HG03135 (cell line): ENCODE results near the gene EIF2S1.

Experiments
- ATAC-seq: cut with Tn5 transposase; IDR thresholded peaks from one replicate; pipeline ENCODE4 v1.9.1; 2021; ENCODE audit warnings: mild to moderate bottlenecking, moderate library complexity; ENCODE audit not compliant: unreplicated experiment

The EIF2S1 gene

DNA sequence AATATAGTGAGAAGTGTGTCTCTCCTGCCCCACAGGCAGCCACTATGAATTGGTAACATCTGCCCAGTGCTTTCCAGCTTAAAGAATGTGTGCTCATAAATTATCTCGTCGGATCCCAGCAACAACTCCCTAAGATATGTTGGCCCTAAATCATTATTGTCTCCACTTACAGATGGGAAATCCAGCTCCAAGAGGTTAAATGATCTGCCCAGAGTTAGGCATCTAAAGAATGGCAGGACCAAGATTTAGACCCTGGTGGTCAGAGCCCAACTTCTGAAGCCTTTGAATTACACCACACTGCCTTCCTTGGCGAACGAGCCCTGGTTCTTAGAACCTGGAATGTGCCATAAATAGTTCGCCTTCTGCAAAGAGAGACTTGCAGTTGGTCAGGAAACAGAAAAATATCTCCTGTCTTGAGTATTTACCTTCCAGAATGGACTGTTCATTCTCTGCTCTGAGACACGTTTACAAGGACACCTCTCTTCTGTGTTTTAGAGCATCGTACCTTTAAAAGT, 72.0 kb downstream of the EIF2S1 start:
- no peak for ATAC-seq

DNA sequence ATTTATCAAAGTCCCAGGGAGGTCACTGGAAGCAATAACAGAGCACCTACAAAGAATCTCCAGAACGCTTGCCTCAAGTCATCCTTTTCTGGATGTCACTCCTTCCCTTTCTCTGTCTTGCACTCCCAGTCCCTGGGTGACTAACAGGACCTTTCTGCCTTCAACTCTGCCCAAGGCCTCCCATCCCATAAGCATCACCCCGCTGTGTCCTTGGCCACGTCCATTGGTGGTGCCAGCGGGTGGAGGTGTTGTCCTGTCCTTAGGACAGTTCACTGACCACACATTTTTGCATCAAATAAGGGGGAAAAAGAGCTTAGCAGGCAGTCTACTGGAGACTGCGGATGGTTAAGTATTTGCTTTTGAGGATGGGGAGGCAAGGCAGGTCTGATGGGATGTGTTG, 75.5 kb downstream of the EIF2S1 start:
- no peak for ATAC-seq
